GM19452 (cell line): ENCODE results near the gene SPANXB1.
"Not testable (repeated sequence)": the region's sequence is repeated elsewhere in the genome, so short reads cannot be mapped to it uniquely, and the experiment has no call there.

Experiments
- ATAC-seq: cut with Tn5 transposase; IDR thresholded peaks from one replicate; pipeline ENCODE4 v1.9.1; 2021; ENCODE audit not compliant: unreplicated experiment

The SPANXB1 gene

GRCh38 chrX:141002568-141002967 is at the start of gene SPANXB1:
TSS of gene SPANXB1 (plus strand) at chrX:141002594. CDS start at chrX:141002694, 100 bp downstream.
- not testable (repeated sequence) for ATAC-seq

GRCh38 chrX:140967036-140967435 is 35.4 kb upstream of the SPANXB1 start:
- ATAC-seq: no peak

GRCh38 chrX:140971099-140971795 is 31.1 kb upstream of the SPANXB1 start:
- no peak for ATAC-seq

GRCh38 chrX:140975472-140975871 is 26.9 kb upstream of the SPANXB1 start:
- no peak for ATAC-seq

GRCh38 chrX:140980271-140980670 is 22.1 kb upstream of the SPANXB1 start:
- ATAC-seq: no peak

GRCh38 chrX:140983730-140984129 is 18.7 kb upstream of the SPANXB1 start:
- no peak for ATAC-seq

GRCh38 chrX:141005243-141005642 is 2.8 kb downstream of the SPANXB1 start:
- not testable (repeated sequence) for ATAC-seq

GRCh38 chrX:141044246-141044645 is 41.9 kb downstream of the SPANXB1 start:
- not testable (repeated sequence) for ATAC-seq

GRCh38 chrX:141049878-141050277 is 47.5 kb downstream of the SPANXB1 start:
- ATAC-seq: not testable (repeated sequence)

GRCh38 chrX:141052098-141052497 is 49.7 kb downstream of the SPANXB1 start:
- not testable (repeated sequence) for ATAC-seq
